Sigmoid colon (tissue), 7 donors: ENCODE results near the gene PLCD3. TPM values are rescaled to one million over a fixed set of nuclear protein-coding genes. Genes with fewer than 3 reads are reported as not detected.

Experiments used
- DNase-seq: peaks from one replicate; pipeline ENCODE4 v3.0.0-alpha.2; 2019
- H3K27ac ChIP-seq, 4 donors: fragments of 200-600 bp; sonication (generic); one replicate each; pipeline ENCODE4 v1.5.1; 2016 to 2019; ENCODE audit warnings: mild to moderate bottlenecking in 1 of 4
- H3K27me3 ChIP-seq, 3 donors: fragments of 200-600 bp; sonication (generic); one replicate each; pipeline ENCODE4 v1.5.1; 2019; ENCODE audit warnings: mild to moderate bottlenecking in 1 of 3
- H3K36me3 ChIP-seq, 4 donors: fragments of 200-600 bp; sonication (generic); one replicate each; pipeline ENCODE4 v1.5.1; 2016 to 2019
- H3K4me1 ChIP-seq, 4 donors: fragments of 200-600 bp; sonication (generic); one replicate each; pipeline ENCODE4 v1.5.1; 2017 to 2019
- H3K4me3 ChIP-seq, 4 donors: fragments of 200-600 bp; sonication (generic); one replicate each; pipeline ENCODE4 v1.5.1; 2017 to 2019; ENCODE audit warnings: mild to moderate bottlenecking in 2 of 4, moderate library complexity in 1 of 4
- H3K9me3 ChIP-seq, 4 donors: fragments of 200-600 bp in 3 of 4; sonication (generic) in 3 of 4; one replicate each; pipeline versions ENCODE4 v1.5.1 to v1.6.1; 2013 to 2019
- EP300 ChIP-seq, 4 donors: sonication (generic); formaldehyde crosslinking; IDR thresholded peaks; one replicate each; pipeline ENCODE4 v1.6.1; 2017; ENCODE audit warnings: antibody characterized with exemption in 4 of 4
- POLR2A ChIP-seq, 2 donors: fragments of 450-650 bp; IDR thresholded peaks; one replicate each; pipeline ENCODE4 v1.6.1; 2016; ENCODE audit warnings: antibody characterized with exemption in 2 of 2, mild to moderate bottlenecking in 2 of 2, moderate library complexity in 2 of 2
- POLR2AphosphoS5 ChIP-seq, 4 donors: sonication (generic); formaldehyde crosslinking; IDR thresholded peaks; one replicate each; pipeline ENCODE4 v1.6.1; 2017; ENCODE audit warnings: antibody characterized with exemption in 4 of 4
- WGBS, 2 donors: extraction: QIAGEN DNeasy Blood & Tissue Kit; methylation state at CpG; one replicate each; pipeline ENCODE4 v1.1.7; 2013; 5-methylcytosine and 5-hydroxymethylcytosine counted together
- intact Hi-C: fragments of 100-400 bp; cut with DNase I; formaldehyde crosslinking; loops from one replicate; pipeline ENCODE4 v1.15.1; 2023
- polyA plus RNA-seq, 3 donors: library from polyadenylated mRNA; stranded (reverse); fragments of 200-250 nt; gene quantifications; one replicate each; pipeline ENCODE4 v1.2.3, GENCODE V29; 2013
- total RNA-seq, 4 donors: library from RNA; depleted of rRNA; stranded (reverse); fragments of >200 nt; gene quantifications; one replicate each; pipeline ENCODE4 v1.1.0, GENCODE V29; 2016
- TF ChIP-seq, protein P1 (sequence below), 4 experiments: fragments of 450-650 bp in 3 of 4; fragments of 200-600 bp in 1 of 4; IDR thresholded peaks; one replicate each; pipeline ENCODE4 v1.5.1; 2016 to 2019; ENCODE audit warnings: antibody characterized with exemption in 4 of 4, mild to moderate bottlenecking in 3 of 4, moderate library complexity in 2 of 4
- donor health status: healthy with polysubstance abuse.
- donor health status: Bipolar disorder and iron deficiency.
- donor health status: healthy.

The PLCD3 gene
- total and polyA plus RNA-seq, 7 donors = 27.4 to 274 (median 45.7) TPM

DNA sequence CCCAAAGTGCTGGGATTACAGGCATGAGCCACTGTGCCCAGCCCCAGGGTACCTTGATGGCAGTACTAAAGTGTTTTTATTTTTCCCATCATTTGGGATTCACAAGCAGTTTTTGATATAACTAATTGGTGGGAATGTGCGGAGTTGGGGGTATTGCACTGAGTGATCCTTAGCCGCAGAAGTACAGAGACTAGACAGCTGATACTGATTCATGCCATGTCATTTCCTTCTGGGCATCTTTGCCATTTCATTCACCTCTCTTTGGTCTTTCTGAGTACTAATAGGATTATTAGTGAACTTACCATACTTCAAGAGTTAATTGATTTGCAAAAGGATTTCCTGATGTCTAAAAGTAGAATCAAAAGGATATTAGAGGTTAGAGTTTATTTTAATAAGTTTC, 61.5 kb downstream of the PLCD3 start:
- no peak overlapping the region for H3K27ac ChIP-seq
- no peak overlapping the region for H3K4me3 ChIP-seq
- no peaks in the 10 kb centered on the region for H3K27me3 ChIP-seq
- DNase-seq = no peak
- H3K9me3 ChIP-seq = no peaks in the 10 kb centered on the region
- 89 to 96% methylated on average over 2 of the region's 2 CpGs for WGBS, 2 donors
- H3K36me3 ChIP-seq = peaks cover 6 to 41% (median 13%) of the 10 kb centered on the region in 4 donors
- intact Hi-C loops = no loop called here
- TF ChIP-seq, protein P1, sequence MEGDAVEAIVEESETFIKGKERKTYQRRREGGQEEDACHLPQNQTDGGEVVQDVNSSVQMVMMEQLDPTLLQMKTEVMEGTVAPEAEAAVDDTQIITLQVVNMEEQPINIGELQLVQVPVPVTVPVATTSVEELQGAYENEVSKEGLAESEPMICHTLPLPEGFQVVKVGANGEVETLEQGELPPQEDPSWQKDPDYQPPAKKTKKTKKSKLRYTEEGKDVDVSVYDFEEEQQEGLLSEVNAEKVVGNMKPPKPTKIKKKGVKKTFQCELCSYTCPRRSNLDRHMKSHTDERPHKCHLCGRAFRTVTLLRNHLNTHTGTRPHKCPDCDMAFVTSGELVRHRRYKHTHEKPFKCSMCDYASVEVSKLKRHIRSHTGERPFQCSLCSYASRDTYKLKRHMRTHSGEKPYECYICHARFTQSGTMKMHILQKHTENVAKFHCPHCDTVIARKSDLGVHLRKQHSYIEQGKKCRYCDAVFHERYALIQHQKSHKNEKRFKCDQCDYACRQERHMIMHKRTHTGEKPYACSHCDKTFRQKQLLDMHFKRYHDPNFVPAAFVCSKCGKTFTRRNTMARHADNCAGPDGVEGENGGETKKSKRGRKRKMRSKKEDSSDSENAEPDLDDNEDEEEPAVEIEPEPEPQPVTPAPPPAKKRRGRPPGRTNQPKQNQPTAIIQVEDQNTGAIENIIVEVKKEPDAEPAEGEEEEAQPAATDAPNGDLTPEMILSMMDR (IDR thresholded peaks at IDR 0.05) = no peak
- TF ChIP-seq EP300 (IDR thresholded peaks at IDR 0.05) (no peak), POLR2A (IDR thresholded peaks at IDR 0.05) (no peak), POLR2AphosphoS5 (IDR thresholded peaks at IDR 0.05) (no peak)
- H3K4me1 ChIP-seq = peaks cover 0 to 33% (median 19%) of the 10 kb centered on the region in 4 donors

DNA sequence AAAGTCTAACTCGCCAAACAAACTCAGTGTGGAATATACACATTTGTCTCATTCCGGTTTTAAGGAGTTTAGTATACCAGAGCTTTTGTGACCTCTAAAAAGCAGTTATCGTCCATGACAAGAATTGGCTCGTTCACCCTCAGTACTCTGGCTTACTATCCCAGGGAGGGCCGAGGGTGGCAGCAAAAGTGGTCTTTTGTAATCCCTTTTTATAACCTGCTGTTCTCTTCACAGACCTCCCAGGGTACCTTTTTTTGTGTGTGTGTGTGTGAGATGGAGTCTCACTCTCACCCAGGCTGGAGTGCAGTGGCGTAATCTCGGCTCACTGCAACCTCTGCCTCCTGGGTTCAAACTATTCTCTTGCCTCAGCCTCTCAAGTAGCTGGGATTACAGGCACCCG, 62.3 kb downstream of the PLCD3 start:
- TF ChIP-seq EP300 (IDR thresholded peaks at IDR 0.05) (no peak), POLR2A (IDR thresholded peaks at IDR 0.05) (no peak), POLR2AphosphoS5 (IDR thresholded peaks at IDR 0.05) (no peak)
- TF ChIP-seq, protein P1 (IDR thresholded peaks at IDR 0.05) = no peak
- H3K9me3 ChIP-seq = no peaks in the 10 kb centered on the region
- peaks cover 0 to 38% (median 24%) of the 10 kb centered on the region in 4 donors for H3K4me1 ChIP-seq
- no peak for DNase-seq
- intact Hi-C loops = no loop called here
- H3K4me3 ChIP-seq = no peak overlapping the region
- WGBS, 2 donors = 91 to 96% methylated on average over 8 of the region's 8 CpGs
- no peaks in the 10 kb centered on the region for H3K27me3 ChIP-seq
- no peak overlapping the region for H3K27ac ChIP-seq
- peaks cover 6 to 38% (median 13%) of the 10 kb centered on the region in 4 donors for H3K36me3 ChIP-seq

DNA sequence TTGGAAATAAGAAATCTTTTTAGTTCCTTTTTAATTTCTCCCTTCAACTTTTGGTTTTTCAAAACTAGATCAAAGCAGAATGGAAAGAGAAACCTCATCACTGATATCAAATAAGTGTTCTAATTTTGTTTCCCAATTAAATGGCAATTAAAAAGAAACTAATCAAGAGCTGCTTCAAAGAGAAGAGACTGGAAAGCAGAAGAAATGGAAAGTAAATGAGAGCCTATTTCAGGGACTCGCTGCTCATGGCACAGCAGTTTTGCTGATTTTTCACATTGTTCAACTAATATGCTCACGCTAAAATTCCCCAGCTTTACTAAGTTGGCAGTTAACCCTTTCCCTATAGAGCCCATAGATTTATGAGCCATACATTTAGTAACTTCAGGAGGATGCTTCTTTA, 64.7 kb downstream of the PLCD3 start:
- H3K4me1 ChIP-seq = peaks cover 0 to 42% (median 37%) of the 10 kb centered on the region in 4 donors
- no peak overlapping the region for H3K4me3 ChIP-seq
- no peak for DNase-seq
- WGBS, 2 donors = 87 to 90% methylated on average over 2 of the region's 2 CpGs
- intact Hi-C loops = no loop called here
- no peaks in the 10 kb centered on the region for H3K27me3 ChIP-seq
- peaks cover 6 to 21% (median 10%) of the 10 kb centered on the region in 4 donors for H3K36me3 ChIP-seq
- no peak overlapping the region for H3K27ac ChIP-seq
- no peaks in the 10 kb centered on the region for H3K9me3 ChIP-seq
- no peak for TF ChIP-seq EP300 (IDR thresholded peaks at IDR 0.05)
- no peak for TF ChIP-seq POLR2AphosphoS5 (IDR thresholded peaks at IDR 0.05)
- TF ChIP-seq, protein P1 (IDR thresholded peaks at IDR 0.05) = no peak
- TF ChIP-seq POLR2A (IDR thresholded peaks at IDR 0.05) = no peak

DNA sequence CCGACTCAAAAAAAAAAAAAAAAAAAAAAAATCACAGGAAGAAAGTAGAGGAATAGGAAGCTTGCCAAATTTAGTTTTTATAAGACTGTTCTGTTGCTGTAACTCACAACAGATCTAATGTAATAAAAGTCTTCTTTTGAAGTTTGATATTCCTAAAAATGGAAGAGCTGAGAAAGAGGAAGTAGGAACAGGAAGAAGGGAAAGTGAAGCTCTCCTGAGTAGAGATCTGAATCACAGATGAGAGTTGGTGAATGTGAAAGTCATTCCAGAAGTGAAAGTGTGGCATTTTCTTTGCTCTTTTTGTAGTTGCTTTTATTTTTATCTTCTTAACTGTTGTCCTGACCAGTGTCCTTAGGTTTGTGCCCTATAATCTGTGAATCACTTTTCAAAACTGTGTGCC, 69.1 kb downstream of the PLCD3 start:
- H3K4me3 ChIP-seq = no peak overlapping the region
- 13 to 57% methylated on average over 1 of the region's 1 CpG for WGBS, 2 donors
- H3K27me3 ChIP-seq = no peaks in the 10 kb centered on the region
- no peaks in the 10 kb centered on the region for H3K9me3 ChIP-seq
- peaks cover 0 to 6% (median 0%) of the 10 kb centered on the region in 4 donors for H3K36me3 ChIP-seq
- intact Hi-C loops = no loop called here
- no peak overlapping the region for H3K27ac ChIP-seq
- H3K4me1 ChIP-seq = peaks cover 0 to 69% (median 58%) of the 10 kb centered on the region in 4 donors
- TF ChIP-seq, protein P1 (IDR thresholded peaks at IDR 0.05) = no peak
- TF ChIP-seq POLR2AphosphoS5 (IDR thresholded peaks at IDR 0.05) (no peak), EP300 (IDR thresholded peaks at IDR 0.05) (no peak), POLR2A (IDR thresholded peaks at IDR 0.05) (no peak)
- no peak for DNase-seq
